Medulla oblongata (tissue), 1 donor: Measurements from ENCODE around the gene FBXO45.
"Not testable (repeated sequence)": the region's sequence is repeated elsewhere in the genome, so short reads cannot be mapped to it uniquely, and the experiment has no call there.

Source experiments
- DNase-seq: peaks from one replicate; pipeline ENCODE4 v3.0.0-alpha.2; 2015; ENCODE audit errors: extremely low spot score

Gene FBXO45, protein sequence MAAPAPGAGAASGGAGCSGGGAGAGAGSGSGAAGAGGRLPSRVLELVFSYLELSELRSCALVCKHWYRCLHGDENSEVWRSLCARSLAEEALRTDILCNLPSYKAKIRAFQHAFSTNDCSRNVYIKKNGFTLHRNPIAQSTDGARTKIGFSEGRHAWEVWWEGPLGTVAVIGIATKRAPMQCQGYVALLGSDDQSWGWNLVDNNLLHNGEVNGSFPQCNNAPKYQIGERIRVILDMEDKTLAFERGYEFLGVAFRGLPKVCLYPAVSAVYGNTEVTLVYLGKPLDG

DNA sequence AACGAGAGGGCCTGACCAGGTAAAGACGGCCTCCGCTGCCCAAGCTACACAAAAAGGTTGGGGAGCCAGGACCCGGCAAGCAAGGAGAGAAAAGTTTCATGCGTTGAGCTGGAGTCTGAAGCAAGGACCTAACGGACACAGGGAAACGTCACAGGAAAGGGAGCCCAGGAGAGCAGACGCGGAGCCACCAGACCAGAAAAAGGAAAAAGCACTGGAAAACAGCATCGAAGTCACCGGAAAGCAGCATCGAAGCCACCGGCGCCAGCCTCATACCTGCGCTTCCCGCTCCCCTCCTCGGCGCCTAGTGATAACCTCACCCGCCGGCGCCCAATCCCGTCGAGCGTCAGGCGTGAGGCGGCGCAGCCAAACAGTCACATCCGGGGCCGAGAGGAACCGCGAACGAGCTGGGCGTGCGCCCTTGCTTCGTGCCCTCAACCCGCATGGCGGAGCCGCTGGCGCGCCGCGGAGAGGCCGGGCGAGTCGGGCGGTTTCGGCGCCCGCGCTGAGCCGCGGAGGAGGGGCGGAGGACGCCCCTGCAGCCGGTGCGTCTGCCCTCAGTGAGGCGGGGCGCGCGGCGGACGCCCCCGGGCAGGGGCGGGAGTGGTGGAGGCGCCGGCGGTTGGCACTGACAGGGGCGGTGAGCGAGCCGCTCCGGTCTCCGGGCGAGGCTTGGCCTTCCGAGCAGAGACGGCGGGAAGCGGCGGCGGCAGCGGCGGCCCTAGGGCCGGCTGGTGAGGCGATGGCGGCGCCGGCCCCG is at the start of gene FBXO45, which contains the start of gene WDR53:
TSS of gene FBXO45 (plus strand) at position 415 of the 757 bp plus-strand sequence. CDS start at position 740, 325 bp downstream.
TSS of gene WDR53 (minus strand) at position 309 of the 757 bp plus-strand sequence. CDS start 7,079 bp downstream, outside the sequence.
- DNase-seq, result peak; percentile 96

DNA sequence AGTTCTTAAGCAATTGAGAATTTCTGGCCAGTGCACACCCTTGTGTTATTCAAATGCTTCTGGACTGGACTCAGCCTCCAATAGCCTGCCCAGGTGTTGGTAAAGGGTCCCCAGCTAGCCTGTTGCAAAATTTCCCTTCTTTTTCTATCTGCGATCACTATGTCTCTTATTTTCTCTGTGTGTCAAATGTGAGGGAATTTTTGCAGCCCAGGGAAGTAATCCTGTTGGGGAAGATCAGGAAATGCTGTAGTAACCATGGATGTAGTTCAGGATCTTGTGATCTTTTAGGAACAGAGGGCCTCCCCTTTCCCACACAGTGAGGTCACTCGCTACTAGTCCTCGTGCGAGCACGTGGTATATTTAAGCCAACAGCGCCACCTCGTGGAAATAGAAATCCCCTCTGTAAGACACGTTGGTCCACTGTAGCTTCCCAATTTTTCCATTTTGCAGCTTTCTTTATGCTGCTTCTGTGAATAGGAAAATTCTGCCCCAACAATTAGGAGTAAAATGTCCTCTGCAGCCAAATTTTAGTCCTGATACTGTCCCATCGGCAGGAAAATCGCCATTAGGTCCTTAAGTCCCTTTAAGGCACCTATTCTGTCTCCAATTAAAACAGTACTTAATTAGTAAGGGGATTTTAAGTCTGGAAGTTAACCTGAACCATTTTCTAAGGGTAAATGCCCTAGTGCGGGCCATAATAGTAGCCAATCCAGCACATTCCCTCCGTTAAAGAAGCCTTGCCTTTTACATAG is 49.3 kb upstream of the FBXO45 start:
- DNase-seq, result peak; percentile 41

DNA sequence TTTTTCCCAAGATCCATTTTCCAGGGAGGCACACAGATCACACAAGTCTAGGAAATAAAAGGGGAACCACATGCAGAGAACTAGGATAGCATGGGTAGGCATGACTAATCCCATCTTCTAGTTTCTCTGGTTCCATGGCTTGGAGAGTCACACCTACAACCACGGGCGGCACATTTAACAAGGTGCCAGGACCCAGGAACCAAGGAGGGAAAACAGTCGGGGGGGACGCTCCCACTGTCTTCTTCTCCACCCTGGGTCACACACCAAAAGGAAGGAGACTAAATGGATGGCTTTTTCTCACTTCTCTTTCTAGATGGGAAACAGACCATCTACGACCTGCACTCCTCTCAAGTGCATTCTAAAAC is 48.8 kb upstream of the FBXO45 start:
- no peak for DNase-seq

DNA sequence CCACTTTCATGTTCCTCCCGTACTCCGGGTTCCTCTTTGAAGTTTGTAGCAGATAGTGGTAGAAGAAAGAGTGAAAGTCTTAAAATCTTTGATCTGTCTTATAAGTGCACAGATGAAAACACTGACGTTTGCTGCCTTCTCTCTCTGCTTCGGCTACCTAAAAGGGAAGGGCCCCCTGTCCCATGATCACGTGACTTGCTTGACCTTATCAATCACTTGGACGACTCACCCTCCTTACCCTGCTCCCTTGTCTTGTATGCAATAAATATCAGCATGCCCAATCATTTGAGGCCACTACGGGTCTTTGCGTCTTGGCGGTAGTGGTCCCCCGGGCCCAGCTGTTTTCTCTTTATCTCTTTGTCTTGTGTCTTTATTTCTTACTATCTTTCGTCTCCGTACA is 47.2 kb upstream of the FBXO45 start:
- DNase-seq, result not testable (repeated sequence)

DNA sequence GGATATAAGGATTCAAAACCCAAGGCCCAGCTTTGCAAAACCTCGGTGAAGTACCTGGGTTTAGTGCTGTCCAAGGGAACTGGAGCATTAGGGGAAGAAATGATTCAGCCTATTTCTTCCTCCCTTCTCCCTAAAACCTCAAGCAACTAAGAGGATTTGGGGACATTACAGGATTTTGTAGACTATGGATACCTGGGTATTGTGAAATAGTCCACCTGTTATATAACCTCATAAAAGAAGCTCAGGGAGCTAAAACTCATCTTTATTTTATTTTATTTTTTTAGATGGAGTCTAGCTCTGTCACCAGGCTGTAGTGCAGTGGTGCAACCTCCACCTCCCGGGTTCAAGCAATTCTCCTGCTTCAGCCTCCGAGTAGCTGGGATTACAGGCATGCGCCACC is 44.6 kb upstream of the FBXO45 start:
- DNase-seq, result no peak

DNA sequence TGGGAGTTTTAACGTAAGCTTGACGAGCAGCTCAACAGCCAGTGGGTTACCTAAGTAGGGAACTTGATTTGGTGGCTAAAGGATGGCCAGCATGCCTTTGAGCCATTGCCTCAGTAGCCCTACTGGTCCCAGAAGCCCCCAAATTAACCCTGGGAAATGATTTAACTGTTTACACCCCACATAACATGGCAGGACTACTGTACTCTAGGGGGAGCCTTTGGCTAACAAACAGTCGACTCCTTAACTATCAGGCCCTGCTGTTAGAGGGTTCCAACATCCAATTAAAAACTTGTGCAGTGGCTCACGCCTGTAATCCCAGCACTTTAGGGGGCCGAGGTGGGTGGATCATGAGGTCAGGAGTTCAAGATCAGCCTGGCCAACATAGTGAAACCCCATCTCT is 43.9 kb upstream of the FBXO45 start:
- DNase-seq, result no peak

DNA sequence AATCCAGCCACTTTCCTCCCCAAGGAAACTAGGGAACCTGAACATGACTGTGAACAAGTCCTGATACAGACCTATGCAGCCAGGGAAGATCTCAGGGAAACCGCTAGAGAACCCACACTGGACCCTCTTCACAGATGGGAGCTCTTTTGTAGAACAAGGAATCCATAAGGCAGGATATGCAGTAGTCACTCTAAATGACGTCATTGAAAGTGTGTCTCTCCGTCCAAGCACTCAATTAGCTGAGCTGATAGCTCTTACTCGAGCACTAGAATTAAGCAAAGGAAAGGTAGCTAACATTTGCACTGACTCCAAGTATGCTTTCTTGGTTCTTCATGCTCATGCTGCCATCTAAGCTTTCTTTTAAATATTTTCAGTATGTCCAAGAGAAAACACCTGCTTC is 43.3 kb upstream of the FBXO45 start:
- no peak for DNase-seq

DNA sequence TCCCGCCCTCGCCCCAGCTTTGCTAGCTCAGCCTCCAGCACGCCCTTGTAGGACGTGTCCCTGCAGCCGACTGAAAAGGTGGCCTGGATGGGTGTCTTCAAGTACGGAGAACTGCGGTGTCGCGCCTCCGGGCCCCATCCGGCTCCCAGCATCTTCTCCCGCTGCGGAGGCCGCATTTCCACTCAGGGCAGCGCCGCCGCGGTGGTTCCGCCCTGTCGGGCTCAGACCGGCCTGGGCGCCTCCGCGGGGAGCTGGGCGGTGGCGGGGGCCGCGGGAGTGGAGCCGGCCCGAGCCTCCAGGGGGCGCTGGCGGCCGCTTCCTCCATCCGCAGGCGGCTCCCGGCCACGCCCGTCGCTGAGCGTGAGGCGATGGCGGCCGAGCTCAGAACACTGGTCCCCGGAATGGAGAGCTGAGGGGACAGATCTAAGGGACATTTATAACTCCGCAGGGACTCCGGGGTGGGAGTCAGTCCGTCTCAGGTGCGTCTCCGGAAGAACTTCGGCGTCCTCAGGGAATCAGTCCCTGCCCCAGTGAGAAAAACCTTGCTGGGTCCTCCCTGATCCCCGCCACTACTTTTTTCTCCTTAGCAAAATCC is 39.7 kb upstream of the FBXO45 start:
- peak; percentile 54 for DNase-seq

DNA sequence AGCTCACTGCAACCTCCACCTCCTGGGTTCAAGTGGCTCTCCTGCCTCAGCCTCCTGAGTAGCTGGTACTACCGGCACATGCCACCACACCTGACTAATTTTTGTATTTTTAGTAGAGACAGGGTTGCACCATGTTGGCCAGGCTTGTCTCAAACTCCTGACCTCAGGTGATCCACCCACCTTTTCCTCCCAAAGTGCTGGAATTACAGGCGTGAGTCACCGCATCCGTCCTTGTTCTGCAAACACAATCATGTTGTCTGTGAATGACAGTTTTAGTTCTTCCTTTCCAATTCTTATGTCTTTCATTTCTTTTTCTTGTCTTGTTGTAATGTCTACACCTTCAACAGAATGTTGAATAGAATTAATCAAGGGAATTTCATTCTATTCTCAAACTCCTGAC is 37.0 kb upstream of the FBXO45 start:
- no peak for DNase-seq

DNA sequence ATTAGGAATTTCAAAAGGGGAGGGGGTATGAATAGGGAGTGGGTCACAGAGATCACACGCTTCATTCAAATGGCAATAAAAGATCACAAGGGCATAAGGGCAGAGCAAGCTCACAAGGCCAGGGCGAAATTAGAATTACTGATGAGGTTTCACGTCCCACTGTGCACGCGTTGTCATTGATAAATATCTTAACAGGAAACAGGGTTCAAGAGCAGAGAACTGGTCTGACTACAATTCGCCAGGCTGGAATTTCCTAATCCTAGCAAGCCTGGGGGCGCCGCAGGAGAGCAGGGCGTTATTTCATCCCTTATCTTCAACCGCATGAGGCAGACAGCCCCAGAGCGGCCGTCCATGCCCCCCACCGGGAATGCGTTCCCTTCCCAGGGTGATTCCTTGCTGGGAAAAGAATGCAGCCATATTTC is 35.2 kb upstream of the FBXO45 start:
- DNase-seq, result no peak

DNA sequence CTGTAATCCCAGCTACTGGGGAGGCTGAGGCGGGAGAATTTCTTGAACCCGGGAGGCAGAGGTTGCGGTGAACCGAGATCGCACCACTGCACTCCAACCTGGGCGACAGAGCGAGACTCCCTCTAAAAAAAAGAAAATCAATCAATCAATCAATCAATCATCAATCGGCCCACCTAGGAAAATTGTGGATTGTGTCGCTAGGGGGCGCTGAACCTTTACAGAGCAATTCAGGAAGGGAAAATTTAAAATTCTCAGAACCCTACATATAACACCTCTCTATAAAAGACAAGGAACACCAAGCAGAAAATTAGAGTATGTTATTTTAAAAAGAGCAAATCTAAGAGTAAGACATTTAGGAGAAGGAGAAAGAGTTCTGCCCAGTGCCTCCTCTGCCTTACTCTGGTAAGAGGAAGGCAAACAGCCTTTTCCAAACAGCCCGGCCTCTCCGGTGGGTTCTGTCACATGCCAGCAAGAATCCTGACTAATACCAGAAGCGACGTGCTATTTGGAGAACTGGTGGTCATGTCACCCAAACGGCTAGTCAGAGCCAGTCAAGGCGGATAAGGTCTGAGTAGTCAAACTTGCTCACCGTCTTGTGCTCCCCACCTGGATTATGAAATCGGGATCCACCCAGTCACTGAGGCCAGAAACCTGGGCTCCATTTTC is 31.0 kb upstream of the FBXO45 start:
- DNase-seq, result peak; percentile 18

DNA sequence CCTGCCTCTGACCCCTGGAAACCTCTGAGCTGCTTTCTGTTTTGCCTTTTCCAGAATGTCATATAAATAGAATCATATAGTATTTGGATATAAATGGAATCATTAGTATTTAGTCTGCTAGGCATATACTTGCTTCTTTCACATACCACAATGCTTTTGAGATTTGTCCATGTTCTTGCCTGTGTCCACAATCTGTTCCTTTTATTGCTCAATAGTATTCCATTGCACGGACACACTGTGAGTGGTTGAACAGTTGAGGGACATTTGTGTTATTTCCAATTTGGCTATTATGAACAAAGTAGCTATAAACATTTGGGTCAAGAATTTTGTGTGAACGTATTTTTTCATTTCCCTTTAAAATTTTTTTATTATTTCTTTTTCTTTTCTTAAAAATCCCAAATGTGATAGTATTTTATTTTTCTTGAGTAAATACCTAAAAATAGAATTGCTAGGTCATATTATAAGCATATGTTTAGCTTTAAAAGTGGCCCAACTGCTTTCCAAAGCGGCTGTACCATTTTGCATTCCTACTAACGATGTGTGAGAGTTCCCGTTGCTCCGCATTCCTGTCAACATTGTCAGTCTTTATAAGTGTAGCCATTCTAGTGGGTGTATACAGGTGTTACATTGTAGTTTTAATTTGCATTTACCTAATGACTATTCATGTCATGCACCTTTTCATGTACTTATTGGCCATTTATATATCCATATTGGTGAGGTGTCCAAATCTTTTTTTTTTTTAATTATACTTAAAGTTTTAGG is 26.6 kb upstream of the FBXO45 start:
- no peak for DNase-seq

DNA sequence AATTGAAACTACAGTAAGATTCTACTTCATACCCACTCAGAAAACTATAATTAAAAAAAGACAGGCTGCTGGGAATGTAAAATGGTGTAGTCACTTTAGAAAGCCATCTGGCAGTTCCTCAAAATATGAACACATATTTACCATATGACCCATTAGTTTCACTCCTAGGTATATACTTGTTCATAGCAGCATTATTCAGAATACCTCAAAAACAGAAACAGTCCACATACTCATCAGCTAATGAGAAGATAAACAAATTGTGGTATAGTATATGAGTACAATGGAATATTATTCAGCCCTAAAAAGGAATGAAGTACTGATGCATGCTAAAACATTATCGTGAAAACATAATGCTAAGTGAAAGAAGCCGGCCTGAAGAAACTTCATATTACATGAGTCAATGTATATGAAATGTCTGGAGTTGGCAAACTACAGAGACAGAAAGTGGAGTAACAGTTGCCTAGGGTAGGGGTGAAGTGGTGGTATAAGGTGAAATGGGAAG is 23.9 kb upstream of the FBXO45 start:
- DNase-seq, result no peak

DNA sequence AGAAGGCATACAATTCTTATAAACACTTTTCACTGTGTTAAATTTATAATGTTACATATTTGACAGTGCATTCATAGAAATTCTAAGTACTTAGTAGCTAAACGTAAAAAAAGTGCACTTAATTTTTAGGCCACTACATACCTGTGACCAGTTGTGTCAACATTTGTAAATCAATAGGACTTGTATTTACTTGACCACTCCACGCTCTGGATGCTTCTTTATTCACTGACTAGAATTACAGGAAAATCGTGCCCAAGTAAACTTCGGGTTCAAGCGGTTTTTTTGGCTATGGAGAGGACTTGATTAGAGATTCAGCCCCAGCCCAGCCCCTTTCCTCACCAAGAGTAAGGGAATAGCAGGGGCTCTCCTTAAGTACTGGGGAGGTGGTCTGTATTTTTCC is 21.9 kb upstream of the FBXO45 start:
- DNase-seq, result no peak

DNA sequence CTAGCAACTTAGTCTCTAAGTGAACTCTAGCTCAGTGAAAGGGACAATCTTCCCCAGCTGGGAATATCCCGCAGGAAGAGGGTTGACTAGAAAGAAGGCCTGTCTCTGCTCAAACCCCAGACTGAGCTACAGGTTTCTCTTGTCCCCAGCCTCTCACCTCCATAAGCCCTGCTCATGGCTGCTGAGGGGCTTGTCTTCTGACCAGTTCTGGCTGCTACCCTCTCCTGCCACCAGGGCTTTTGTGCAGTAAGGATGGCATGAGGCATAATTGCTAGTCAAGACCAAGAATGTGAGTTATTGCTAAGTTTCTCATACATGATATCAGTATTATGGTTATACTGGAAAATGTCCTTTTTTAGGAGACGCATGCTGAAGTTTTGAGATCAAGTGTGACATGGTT is 21.4 kb upstream of the FBXO45 start:
- DNase-seq, result no peak

DNA sequence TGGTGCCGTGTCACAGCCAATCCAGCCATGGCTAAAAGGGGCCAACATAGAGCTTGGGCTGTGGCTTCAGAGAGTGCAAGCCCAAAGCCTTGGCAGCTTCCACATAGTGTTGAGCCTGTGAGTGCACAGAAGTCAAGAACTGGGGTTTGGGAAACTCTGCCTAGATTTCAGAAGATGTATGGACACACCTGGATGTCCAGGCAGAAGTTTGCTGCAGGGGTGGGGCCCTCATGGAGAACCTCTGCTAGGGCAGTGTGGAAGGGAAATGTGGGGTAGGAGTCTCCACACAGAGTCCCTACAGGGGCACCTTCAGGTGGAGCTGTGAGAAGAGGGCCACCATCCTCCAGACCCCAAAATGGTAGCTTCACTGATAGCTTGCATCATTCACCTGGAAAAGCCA is 19.1 kb upstream of the FBXO45 start:
- DNase-seq, result not testable (repeated sequence)

DNA sequence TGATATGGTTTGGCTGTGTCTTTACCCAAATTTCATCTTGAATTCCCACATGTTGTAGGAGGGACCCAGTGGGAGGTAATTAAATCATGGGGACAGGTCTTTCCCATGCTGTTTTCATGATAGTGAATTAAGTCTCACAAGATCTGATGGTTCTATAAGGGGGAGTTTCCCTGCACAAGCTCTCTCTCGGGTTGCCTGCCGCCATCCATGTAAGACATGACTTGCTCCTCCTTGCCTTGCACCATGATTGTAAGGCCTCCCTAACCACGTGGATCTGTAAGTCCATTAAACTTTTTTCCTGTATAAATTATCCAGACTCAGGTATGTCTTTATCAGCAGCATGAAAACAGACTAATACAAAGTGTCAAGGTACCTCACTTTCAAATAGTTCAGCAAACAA is 18.3 kb upstream of the FBXO45 start:
- DNase-seq, result not testable (repeated sequence)

DNA sequence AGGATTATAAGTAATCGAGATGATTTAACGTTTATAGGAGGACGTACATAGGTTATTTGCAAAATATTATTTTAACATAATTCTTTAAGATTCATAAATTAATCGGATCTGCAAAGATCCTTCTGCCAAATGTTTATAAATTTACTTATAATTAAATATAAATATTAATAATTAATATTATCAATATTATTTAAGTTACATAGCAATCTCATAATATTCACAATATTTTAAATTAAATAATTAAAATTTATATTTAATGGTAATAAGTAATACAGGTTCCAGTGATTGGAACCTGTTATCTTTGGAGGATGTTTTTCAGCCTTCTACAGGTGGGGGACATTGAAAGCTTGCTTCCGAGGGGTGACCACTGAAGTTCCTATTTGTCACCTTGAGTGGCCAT is 16.2 kb upstream of the FBXO45 start:
- no peak for DNase-seq

DNA sequence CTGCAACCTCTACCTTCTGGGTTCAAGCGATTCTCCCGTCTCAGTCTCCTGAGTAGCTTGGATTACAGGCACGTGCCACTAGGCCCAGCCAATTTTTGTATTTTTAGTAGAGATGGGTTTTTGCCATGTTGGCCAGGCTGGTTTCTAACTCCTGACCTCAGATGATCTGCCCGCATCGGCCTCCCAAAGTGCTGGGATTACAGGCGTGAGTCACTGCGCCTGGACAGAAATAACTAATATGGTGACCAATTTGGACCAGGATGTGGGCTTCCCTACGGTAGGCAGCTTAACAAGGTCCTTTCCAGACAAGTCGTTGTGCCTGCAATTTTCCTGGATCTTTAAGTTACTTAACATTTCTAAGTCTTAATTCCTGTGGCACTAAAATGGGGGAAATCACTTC is 14.9 kb upstream of the FBXO45 start:
- DNase-seq, result no peak

DNA sequence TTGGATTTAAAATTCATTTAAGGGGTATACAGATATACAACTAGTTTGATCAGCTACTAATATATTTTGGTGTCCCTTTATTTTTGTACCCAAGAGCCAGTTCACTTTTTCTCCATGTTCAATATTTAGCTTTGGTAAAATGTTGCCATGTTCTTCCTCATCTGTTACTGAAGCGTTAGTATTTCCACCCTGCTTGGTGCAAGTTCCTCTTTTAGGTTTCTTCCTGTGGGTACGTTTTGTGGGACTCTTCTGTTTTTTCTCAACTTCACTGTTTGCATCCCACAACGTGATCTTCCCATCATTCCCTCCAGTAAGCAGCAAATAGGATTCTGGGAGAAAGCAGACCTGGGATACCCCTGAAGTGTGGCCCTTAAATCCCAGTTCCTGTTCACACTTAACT is 14.3 kb upstream of the FBXO45 start:
- DNase-seq, result peak; percentile 59

DNA sequence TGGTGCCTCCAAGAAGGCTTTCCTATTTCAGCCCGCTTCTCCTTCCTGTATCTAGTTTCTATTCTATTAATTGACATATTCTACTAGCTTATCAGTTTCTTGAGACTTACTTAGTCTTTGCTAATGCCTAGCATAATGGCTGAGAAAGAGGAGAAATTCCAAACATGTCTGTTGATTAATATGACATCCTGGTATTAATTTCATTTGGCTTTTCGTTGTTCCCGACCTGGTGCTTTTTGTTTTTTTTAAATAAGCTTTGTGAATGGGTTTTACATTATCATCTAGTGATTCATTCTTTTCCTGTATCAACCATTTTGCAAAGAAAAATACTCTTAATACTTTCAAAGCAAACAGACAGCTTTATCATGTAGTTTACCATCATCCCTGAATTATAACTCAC is 13.2 kb upstream of the FBXO45 start:
- DNase-seq, result no peak
